ENCODE measurements around the gene KRT38. TPM values are rescaled to one million over a fixed set of nuclear protein-coding genes. Genes with fewer than 3 reads are reported as not detected.
"Not testable (repeated sequence)": the region's sequence is repeated elsewhere in the genome, so short reads cannot be mapped to it uniquely, and the experiment has no call there.

KRT38 gene
- total and polyA plus RNA-seq, 4 donors = not detected

- not testable (repeated sequence) for H3K9ac ChIP-seq (ENCODE audit: low read depth in 1 of 2, low read length in 2 of 2); DNase-seq (ENCODE audit: low spot score); H3K9me3 ChIP-seq (ENCODE audit: control insufficient read depth in 4 of 4, low read length in 3 of 4); H3K36me3 ChIP-seq (ENCODE audit: control insufficient read depth in 4 of 4, insufficient read depth in 3 of 4, low read depth in 1 of 4, low read length in 3 of 4); H3K27ac ChIP-seq (ENCODE audit: low read depth in 1 of 2, low read length in 2 of 2); H3K4me1 ChIP-seq (ENCODE audit: control insufficient read depth in 4 of 4, insufficient read depth in 4 of 4, low read length in 3 of 4); H3K4me3 ChIP-seq (ENCODE audit: low read depth in 1 of 3, low read length in 3 of 3); H3K27me3 ChIP-seq (ENCODE audit: control insufficient read depth in 4 of 4, insufficient read depth in 4 of 4, low read length in 3 of 4)
- WGBS = 57% methylated on average over 9 of the region's 9 CpGs
These were observed 10.4 kb downstream of the KRT38 start for GRCh38 chr17:41430376-41430775.

- Histone ChIP-seq H3K27me3 (ENCODE audit: control insufficient read depth in 4 of 4, insufficient read depth in 4 of 4, low read length in 3 of 4) (peaks cover 0 to 3% (median 0%) of the 10 kb centered on the region in 4 donors), H3K9me3 (ENCODE audit: control insufficient read depth in 4 of 4, low read length in 3 of 4) (no peaks in the 10 kb centered on the region), H3K4me3 (ENCODE audit: low read depth in 1 of 3, low read length in 3 of 3) (no peak overlapping the region), H3K4me1 (ENCODE audit: control insufficient read depth in 4 of 4, insufficient read depth in 4 of 4, low read length in 3 of 4) (no peaks in the 10 kb centered on the region), H3K36me3 (ENCODE audit: control insufficient read depth in 4 of 4, insufficient read depth in 3 of 4, low read depth in 1 of 4, low read length in 3 of 4) (no peaks in the 10 kb centered on the region), H3K27ac (ENCODE audit: low read depth in 1 of 2, low read length in 2 of 2) (no peak overlapping the region), H3K9ac (ENCODE audit: low read depth in 1 of 2, low read length in 2 of 2) (no peak overlapping the region)
- no peak for TF ChIP-seq NR2F2 (IDR thresholded peaks at IDR 0.05)
- no peak for TF ChIP-seq EGR1 (IDR thresholded peaks at IDR 0.05; ENCODE audit: low read depth in 2 of 2)
- TF ChIP-seq HNF4A (conservative IDR thresholded peaks at IDR 0.05) = no peak
- no peak for TF ChIP-seq FOXA1 (IDR thresholded peaks at IDR 0.05)
- no peak for TF ChIP-seq GABPA (IDR thresholded peaks at IDR 0.05 in 1 of 2, conservative IDR thresholded peaks at IDR 0.05 in 1 of 2)
- TF ChIP-seq, protein P1, sequence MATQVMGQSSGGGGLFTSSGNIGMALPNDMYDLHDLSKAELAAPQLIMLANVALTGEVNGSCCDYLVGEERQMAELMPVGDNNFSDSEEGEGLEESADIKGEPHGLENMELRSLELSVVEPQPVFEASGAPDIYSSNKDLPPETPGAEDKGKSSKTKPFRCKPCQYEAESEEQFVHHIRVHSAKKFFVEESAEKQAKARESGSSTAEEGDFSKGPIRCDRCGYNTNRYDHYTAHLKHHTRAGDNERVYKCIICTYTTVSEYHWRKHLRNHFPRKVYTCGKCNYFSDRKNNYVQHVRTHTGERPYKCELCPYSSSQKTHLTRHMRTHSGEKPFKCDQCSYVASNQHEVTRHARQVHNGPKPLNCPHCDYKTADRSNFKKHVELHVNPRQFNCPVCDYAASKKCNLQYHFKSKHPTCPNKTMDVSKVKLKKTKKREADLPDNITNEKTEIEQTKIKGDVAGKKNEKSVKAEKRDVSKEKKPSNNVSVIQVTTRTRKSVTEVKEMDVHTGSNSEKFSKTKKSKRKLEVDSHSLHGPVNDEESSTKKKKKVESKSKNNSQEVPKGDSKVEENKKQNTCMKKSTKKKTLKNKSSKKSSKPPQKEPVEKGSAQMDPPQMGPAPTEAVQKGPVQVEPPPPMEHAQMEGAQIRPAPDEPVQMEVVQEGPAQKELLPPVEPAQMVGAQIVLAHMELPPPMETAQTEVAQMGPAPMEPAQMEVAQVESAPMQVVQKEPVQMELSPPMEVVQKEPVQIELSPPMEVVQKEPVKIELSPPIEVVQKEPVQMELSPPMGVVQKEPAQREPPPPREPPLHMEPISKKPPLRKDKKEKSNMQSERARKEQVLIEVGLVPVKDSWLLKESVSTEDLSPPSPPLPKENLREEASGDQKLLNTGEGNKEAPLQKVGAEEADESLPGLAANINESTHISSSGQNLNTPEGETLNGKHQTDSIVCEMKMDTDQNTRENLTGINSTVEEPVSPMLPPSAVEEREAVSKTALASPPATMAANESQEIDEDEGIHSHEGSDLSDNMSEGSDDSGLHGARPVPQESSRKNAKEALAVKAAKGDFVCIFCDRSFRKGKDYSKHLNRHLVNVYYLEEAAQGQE (IDR thresholded peaks at IDR 0.05) = no peak
- TF ChIP-seq MAX (IDR thresholded peaks at IDR 0.05) = no peak
- TF ChIP-seq YY1 (IDR thresholded peaks at IDR 0.05) = no peak
- TF ChIP-seq TAF1 (conservative IDR thresholded peaks at IDR 0.05) = no peak
- DNase-seq (ENCODE audit: low spot score) = no peak
- 76% methylated on average over 7 of the region's 7 CpGs for WGBS
These were observed 11.1 kb downstream of the KRT38 start for GRCh38 chr17:41429667-41430066.

DNA sequence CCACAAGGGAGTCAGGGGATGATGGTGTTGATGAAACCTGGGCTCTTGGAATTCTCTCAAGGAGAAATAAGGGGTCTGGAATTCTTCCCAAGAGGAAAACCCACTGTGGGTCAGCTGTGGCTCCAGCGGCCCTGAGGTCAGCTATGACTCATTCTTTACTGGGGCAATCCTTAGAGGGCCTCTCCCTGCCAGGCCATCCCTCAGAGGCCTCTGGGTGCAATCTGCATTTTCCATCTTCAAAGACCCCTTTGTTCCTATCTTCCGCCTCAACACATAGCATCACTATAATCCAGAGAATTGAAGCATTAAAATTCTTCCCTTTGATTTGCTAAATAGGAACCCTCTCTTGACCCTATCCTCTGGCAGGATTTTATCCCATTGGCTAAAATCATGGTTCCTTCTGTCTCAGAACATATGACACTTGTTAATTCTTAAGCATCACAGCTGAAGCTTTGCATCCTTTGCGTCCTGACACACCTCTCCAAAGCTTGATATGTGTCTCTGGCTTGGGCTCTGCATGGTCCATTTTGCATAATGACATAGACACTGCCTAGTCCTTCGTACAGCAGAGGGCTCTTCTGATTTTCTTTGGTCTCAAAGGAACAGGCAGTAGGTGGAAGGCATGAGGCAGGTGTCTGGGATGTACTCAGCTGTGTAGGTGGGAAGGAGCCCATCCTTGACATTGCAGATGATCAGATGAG lies 12.0 kb downstream of the KRT38 start:
- 79% methylated on average over 4 of the region's 4 CpGs for WGBS
- DNase-seq (ENCODE audit: low spot score) = no peak
- Histone ChIP-seq H3K4me3 (ENCODE audit: low read depth in 1 of 3, low read length in 3 of 3) (no peak overlapping the region), H3K36me3 (ENCODE audit: control insufficient read depth in 4 of 4, insufficient read depth in 3 of 4, low read depth in 1 of 4, low read length in 3 of 4) (no peaks in the 10 kb centered on the region), H3K4me1 (ENCODE audit: control insufficient read depth in 4 of 4, insufficient read depth in 4 of 4, low read length in 3 of 4) (no peaks in the 10 kb centered on the region), H3K9me3 (ENCODE audit: control insufficient read depth in 4 of 4, low read length in 3 of 4) (no peaks in the 10 kb centered on the region), H3K27me3 (ENCODE audit: control insufficient read depth in 4 of 4, insufficient read depth in 4 of 4, low read length in 3 of 4) (peaks cover 0 to 3% (median 0%) of the 10 kb centered on the region in 4 donors), H3K27ac (ENCODE audit: low read depth in 1 of 2, low read length in 2 of 2) (no peak overlapping the region), H3K9ac (ENCODE audit: low read depth in 1 of 2, low read length in 2 of 2) (no peak overlapping the region)
- TF ChIP-seq, protein P2, sequence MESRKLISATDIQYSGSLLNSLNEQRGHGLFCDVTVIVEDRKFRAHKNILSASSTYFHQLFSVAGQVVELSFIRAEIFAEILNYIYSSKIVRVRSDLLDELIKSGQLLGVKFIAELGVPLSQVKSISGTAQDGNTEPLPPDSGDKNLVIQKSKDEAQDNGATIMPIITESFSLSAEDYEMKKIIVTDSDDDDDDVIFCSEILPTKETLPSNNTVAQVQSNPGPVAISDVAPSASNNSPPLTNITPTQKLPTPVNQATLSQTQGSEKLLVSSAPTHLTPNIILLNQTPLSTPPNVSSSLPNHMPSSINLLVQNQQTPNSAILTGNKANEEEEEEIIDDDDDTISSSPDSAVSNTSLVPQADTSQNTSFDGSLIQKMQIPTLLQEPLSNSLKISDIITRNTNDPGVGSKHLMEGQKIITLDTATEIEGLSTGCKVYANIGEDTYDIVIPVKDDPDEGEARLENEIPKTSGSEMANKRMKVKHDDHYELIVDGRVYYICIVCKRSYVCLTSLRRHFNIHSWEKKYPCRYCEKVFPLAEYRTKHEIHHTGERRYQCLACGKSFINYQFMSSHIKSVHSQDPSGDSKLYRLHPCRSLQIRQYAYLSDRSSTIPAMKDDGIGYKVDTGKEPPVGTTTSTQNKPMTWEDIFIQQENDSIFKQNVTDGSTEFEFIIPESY (IDR thresholded peaks at IDR 0.05) = no peak
- no peak for TF ChIP-seq GABPA (IDR thresholded peaks at IDR 0.05 in 1 of 2, conservative IDR thresholded peaks at IDR 0.05 in 1 of 2)
- TF ChIP-seq EGR1 (IDR thresholded peaks at IDR 0.05; ENCODE audit: low read depth in 2 of 2) = no peak
- no peak for TF ChIP-seq NR2F2 (IDR thresholded peaks at IDR 0.05)
- TF ChIP-seq RAD21 (IDR thresholded peaks at IDR 0.05) = no peak
- no peak for TF ChIP-seq JUND (IDR thresholded peaks at IDR 0.05)
